ENCODE data around the gene PLB1.
A peak's percentile ranks its signal among the peaks of the same experiment; 100 is the strongest.
"Not testable (repeated sequence)": the region's sequence is repeated elsewhere in the genome, so short reads cannot be mapped to it uniquely, and the experiment has no call there.

The PLB1 gene

DNA sequence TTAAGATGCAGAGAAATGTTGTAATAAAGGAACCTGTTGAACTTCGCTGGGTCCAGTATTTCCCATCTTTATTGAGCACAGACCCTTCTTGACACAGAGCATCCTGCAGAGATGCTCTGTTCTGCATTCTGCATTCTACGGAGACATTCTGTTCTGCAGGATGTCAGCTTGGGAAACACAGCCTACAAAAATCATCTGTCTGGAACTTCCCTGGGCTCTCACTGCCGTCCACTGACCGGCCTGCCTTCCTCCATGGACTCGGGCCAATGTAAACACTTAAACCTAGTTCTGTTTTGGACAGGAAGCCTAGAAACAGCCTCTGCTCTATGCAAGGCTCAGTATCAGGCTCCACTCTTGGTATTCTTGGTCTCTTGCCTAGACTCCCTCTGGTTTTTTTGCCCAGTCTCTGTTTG lies 165.7 kb downstream of the PLB1 start:
- H3K4me3 ChIP-seq (ENCODE audit: low read length): no peak overlapping the region
- TF ChIP-seq, protein P1, sequence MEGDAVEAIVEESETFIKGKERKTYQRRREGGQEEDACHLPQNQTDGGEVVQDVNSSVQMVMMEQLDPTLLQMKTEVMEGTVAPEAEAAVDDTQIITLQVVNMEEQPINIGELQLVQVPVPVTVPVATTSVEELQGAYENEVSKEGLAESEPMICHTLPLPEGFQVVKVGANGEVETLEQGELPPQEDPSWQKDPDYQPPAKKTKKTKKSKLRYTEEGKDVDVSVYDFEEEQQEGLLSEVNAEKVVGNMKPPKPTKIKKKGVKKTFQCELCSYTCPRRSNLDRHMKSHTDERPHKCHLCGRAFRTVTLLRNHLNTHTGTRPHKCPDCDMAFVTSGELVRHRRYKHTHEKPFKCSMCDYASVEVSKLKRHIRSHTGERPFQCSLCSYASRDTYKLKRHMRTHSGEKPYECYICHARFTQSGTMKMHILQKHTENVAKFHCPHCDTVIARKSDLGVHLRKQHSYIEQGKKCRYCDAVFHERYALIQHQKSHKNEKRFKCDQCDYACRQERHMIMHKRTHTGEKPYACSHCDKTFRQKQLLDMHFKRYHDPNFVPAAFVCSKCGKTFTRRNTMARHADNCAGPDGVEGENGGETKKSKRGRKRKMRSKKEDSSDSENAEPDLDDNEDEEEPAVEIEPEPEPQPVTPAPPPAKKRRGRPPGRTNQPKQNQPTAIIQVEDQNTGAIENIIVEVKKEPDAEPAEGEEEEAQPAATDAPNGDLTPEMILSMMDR (conservative IDR thresholded peaks at IDR 0.05; ENCODE audit: low read length): no peak
- DNase-seq (ENCODE audit: low read depth): peak; percentile 78

DNA sequence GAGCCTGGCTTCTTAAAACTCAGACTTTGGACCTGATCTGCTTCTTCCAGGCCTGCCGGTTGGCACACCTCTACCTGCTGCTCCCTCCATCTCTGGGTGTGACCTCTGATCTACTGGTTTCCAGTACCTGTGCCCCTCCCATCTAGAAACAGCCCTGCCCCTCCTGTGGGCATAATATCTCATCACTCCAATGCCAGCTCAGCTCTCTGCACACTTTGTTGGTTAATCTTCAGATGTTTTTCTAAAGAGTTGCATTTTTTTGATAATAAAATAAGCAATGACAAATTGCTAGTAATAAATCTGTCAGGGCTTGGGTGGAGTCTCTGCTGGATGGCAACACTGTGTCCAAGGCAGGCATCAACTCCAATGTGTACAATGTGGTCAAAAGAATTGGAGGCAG lies 166.2 kb downstream of the PLB1 start:
- H3K4me3 ChIP-seq (ENCODE audit: low read length): no peak overlapping the region
- TF ChIP-seq, protein P1 (conservative IDR thresholded peaks at IDR 0.05; ENCODE audit: low read length): no peak
- DNase-seq (ENCODE audit: low read depth): no peak

DNA sequence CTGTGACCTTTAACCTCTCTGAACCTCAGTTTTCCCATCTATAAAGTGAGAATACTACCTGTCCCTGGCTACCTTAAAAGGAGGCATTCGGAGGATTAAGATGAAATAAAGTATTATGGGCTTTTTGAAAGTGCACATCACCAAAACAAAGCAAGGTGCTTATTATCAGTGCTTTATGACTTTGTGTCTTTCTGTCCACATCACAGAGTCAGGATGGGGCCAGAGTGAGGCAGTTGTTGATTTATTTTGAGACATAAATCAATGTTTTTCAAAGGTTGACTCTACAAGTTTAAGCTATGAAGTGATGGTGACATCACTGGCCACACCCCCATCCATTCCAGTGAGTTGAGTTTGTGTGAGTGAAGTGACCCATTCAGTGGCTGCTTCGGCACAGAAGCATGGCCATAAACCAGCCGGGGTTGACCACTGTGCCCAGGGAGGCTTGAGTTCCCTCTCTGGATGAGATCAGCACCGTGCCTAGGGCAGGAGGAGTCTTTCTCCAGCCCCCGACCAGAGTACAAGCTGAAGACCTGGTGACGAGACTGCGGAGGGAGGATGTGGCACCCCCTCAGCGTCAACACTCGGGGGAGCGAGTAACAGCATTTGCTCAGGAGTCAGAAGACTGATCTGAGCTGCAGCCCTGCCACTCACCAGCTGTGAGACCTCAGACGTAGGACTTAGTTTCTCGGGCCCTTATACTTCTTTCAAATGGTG lies 166.8 kb downstream of the PLB1 start:
- TF ChIP-seq, protein P1 (conservative IDR thresholded peaks at IDR 0.05; ENCODE audit: low read length): no peak
- no peak overlapping the region for H3K4me3 ChIP-seq (ENCODE audit: low read length)
- peak; percentile 31 for DNase-seq (ENCODE audit: low read depth)

DNA sequence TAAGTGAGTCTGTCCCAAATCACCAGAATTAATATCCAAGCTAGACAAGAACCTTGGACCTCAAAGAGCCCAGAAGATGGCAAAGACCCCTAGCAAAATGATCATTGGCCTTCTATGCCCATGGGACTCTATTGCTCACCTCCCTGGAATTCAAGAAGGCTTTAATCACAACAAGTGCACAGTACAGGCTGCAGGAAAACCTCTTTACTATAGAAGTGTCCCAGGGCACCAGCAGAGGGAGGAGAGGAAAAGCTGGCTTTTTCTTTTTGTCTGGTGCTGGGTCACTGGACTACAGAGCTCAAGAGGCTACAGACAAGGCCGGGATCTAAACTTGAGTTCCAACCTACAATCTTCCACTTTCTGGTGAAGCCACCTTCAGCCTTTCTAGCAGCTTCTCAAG lies 167.5 kb downstream of the PLB1 start:
- DNase-seq (ENCODE audit: low read depth): peak; percentile 50
- H3K4me3 ChIP-seq (ENCODE audit: low read length): no peak overlapping the region
- TF ChIP-seq, protein P1 (conservative IDR thresholded peaks at IDR 0.05; ENCODE audit: low read length): peak; percentile 51

DNA sequence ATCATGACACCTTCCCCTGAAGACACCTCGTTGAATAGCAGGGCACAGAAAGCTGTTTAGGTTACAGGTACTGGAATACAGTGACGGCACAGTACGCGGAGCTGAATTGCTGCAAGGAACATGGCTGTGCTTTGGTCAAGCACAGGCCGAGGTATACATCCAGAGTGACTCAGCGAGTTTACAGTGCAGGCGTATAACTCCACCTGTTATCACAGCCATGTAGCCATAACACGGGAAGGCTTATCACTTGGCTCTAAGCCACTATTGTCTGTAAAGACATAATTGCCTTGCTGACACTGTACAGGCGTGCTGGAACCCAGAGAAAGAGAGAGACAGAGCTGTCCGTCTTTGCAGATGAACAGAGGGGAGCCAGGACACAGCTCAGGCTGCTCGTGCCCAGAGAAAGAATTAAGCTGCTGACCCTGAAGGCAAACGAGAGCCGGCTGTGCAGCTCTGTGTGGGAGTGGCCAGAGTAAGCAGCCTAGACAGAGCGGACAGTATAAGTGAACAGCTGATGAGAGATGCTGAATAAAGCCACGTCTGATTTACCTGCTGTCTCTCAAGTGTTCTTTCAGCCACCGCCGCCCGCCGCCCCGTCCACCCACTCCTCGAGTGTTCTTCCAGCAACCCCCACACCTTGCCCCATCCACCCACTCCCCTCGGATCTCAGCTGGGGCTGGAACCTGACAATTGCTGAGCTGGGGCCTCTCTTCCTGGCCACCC lies 168.4 kb downstream of the PLB1 start:
- TF ChIP-seq, protein P1 (conservative IDR thresholded peaks at IDR 0.05; ENCODE audit: low read length): no peak
- H3K4me3 ChIP-seq (ENCODE audit: low read length): no peak overlapping the region
- DNase-seq (ENCODE audit: low read depth): no peak

DNA sequence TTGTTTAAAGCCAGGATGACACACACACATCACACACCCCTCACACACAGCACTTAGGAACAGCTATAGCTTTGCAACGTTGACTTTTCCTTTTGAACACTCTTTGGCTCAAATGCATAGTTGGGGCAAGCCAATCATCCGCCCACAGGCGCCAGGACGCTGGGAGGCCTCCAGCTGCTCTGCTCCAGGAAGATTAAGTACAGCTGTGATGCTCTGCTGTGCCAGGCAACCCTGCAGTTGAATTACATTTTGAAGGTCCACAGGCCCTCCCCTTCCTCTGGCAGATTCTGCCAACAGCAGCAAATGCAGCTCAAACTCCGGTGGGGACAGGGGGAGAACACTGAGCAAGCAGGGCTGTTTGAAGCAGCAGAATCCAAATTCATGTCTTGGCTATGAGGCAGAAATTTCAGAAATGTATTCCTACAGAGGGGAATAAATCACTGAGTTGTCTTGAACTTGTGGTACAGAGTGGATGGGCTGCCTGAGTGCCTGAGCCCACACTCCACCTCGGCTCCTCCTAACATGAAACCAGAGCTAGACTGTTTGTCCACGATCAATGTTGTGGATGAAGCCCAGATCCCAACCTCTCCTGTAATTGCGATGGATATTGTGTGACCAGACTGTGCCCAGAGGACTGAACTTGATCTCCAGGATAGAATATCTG lies 169.3 kb downstream of the PLB1 start:
- peak; percentile 82 for DNase-seq (ENCODE audit: low read depth)
- TF ChIP-seq, protein P1 (conservative IDR thresholded peaks at IDR 0.05; ENCODE audit: low read length): no peak
- no peak overlapping the region for H3K4me3 ChIP-seq (ENCODE audit: low read length)

DNA sequence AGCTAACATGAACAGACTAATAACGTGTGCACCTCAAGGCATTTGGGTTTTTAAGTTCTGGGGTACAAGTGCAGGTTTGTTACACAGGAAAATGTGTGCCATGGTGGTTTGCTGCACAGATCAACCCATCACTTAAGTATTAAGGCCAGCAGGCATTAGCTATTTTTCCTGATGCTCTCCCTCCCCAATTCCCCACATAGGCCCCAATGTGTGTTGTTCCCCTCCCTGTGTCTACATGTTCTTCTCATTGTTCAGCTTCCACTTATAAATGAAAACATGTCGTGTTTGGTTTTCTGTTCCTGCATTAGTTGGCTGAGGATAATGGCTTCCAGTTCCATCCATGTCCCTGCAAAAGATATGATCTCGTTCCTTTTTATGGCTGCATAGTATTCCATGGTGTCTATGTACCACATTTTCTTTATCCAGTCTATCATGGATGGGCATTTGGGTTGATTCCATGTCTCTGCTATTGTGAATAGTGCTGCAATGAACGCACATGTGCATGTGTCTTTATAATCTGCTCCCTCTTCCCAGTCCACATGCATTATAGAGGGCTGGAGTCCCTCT lies 170.0 kb downstream of the PLB1 start:
- not testable (repeated sequence) for DNase-seq (ENCODE audit: low read depth); H3K4me3 ChIP-seq (ENCODE audit: low read length)

Measured in AG10803 (cell line).